Osteocyte (in vitro differentiated cells): ENCODE measurements around the gene APOC1. TPM values are rescaled to one million over a fixed set of nuclear protein-coding genes. Genes with fewer than 3 reads are reported as not detected.
A peak's percentile ranks its signal among the peaks of the same experiment; 100 is the strongest.

ENCODE experiments used
- DNase-seq: peaks from one replicate; pipeline ENCODE4 v3.0.0; 2021; ENCODE audit warnings: mixed read lengths; ENCODE audit not compliant: unreplicated experiment; ENCODE audit errors: extremely low spot score
- H3K27ac Mint-ChIP-seq: one replicate; pipeline ENCODE4 v1.8.0; 2021; ENCODE audit warnings: mild to moderate bottlenecking, mixed read lengths; ENCODE audit not compliant: unreplicated experiment
- H3K27me3 Mint-ChIP-seq: one replicate; pipeline ENCODE4 v1.8.0; 2021; ENCODE audit warnings: mixed read lengths; ENCODE audit not compliant: unreplicated experiment
- H3K36me3 Mint-ChIP-seq: one replicate; pipeline ENCODE4 v1.8.0; 2021; ENCODE audit warnings: mixed read lengths; ENCODE audit not compliant: unreplicated experiment
- H3K4me1 Mint-ChIP-seq: one replicate; pipeline ENCODE4 v1.8.0; 2021; ENCODE audit warnings: mixed read lengths; ENCODE audit not compliant: unreplicated experiment
- H3K4me3 Mint-ChIP-seq: one replicate; pipeline ENCODE4 v1.8.0; 2021; ENCODE audit warnings: mild to moderate bottlenecking, moderate library complexity, mixed read lengths; ENCODE audit not compliant: unreplicated experiment
- H3K9me3 Mint-ChIP-seq: one replicate; pipeline ENCODE4 v1.8.0; 2021; ENCODE audit warnings: mixed read lengths; ENCODE audit not compliant: unreplicated experiment
- total RNA-seq: library from RNA; stranded (reverse); gene quantifications from 2 replicates; pipeline ENCODE4 v1.2.1, GENCODE V29; 2021
- TF ChIP-seq, protein P1 (sequence below): fragments of 200-600 bp; sonication (generic); IDR thresholded peaks from 2 replicates; pipeline ENCODE4 v1.5.0; 2021; ENCODE audit warnings: antibody characterized with exemption, mild to moderate bottlenecking, moderate library complexity

The APOC1 gene
- total RNA-seq, 1 donor from 2014 or later: 3.3 TPM

DNA sequence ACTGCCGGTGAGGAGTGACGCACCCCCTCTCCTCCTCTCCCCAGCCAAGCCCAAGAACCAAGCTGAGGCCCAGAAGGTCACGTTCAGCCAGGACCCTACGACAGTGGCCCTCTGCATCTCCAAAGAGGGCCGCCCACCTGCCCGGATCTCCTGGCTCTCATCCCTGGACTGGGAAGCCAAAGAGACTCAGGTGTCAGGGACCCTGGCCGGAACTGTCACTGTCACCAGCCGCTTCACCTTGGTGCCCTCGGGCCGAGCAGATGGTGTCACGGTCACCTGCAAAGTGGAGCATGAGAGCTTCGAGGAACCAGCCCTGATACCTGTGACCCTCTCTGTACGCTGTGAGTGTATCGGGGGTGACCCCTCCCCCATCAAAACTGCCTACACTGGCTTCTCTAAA is 42.6 kb upstream of the APOC1 start:
- TF ChIP-seq, protein P1, sequence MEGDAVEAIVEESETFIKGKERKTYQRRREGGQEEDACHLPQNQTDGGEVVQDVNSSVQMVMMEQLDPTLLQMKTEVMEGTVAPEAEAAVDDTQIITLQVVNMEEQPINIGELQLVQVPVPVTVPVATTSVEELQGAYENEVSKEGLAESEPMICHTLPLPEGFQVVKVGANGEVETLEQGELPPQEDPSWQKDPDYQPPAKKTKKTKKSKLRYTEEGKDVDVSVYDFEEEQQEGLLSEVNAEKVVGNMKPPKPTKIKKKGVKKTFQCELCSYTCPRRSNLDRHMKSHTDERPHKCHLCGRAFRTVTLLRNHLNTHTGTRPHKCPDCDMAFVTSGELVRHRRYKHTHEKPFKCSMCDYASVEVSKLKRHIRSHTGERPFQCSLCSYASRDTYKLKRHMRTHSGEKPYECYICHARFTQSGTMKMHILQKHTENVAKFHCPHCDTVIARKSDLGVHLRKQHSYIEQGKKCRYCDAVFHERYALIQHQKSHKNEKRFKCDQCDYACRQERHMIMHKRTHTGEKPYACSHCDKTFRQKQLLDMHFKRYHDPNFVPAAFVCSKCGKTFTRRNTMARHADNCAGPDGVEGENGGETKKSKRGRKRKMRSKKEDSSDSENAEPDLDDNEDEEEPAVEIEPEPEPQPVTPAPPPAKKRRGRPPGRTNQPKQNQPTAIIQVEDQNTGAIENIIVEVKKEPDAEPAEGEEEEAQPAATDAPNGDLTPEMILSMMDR: no peak
- Mint-ChIP-seq H3K4me1 (peaks cover 36% of the 10 kb centered on the region), H3K4me3 (no peak overlapping the region), H3K36me3 (peaks cover 55% of the 10 kb centered on the region), H3K27ac (no peak overlapping the region), H3K9me3 (no peaks in the 10 kb centered on the region), H3K27me3 (no peaks in the 10 kb centered on the region)
- DNase-seq: no peak

DNA sequence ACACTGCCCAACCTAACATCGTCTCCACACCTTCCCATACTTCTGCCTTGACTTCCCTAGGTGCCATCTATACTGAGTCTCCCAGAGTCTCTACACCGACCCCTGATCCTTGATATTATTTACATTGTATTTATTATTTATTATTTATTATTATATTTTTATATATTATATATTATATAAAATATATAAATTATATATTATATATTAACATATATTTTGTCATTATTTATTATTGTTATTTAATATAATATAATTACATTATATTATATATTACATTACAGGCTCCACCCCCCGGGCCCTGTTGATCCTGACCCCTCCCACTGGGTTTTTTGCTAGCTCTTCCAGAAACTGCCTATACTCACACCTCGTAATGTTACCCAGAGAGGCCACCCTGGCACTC is 41.7 kb upstream of the APOC1 start:
- H3K36me3 Mint-ChIP-seq: peaks cover 51% of the 10 kb centered on the region
- no peak overlapping the region for H3K27ac Mint-ChIP-seq
- no peaks in the 10 kb centered on the region for H3K9me3 Mint-ChIP-seq
- H3K4me1 Mint-ChIP-seq: peaks cover 37% of the 10 kb centered on the region
- TF ChIP-seq, protein P1: no peak
- H3K27me3 Mint-ChIP-seq: no peaks in the 10 kb centered on the region
- no peak overlapping the region for H3K4me3 Mint-ChIP-seq
- no peak for DNase-seq

DNA sequence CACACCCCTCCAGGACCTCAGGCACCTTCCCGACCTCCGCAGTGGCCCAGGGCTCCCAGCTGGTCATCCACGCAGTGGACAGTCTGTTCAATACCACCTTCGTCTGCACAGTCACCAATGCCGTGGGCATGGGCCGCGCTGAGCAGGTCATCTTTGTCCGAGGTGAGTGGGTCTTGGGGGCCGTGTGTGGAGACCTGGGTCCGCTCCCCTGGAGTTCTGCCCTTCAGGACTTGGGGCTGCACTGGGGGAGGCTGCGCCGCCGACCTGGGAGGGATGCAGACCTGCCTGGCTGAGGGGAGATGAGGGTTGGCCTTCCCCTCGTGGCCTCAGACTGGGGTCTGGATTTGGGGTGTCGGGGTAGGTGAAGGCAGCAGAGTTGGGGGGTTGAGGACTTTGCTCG is 40.1 kb upstream of the APOC1 start:
- no peaks in the 10 kb centered on the region for H3K9me3 Mint-ChIP-seq
- DNase-seq: no peak
- H3K4me1 Mint-ChIP-seq: peaks cover 24% of the 10 kb centered on the region
- H3K36me3 Mint-ChIP-seq: peaks cover 45% of the 10 kb centered on the region
- no peak overlapping the region for H3K4me3 Mint-ChIP-seq
- no peak overlapping the region for H3K27ac Mint-ChIP-seq
- H3K27me3 Mint-ChIP-seq: no peaks in the 10 kb centered on the region
- TF ChIP-seq, protein P1: no peak

DNA sequence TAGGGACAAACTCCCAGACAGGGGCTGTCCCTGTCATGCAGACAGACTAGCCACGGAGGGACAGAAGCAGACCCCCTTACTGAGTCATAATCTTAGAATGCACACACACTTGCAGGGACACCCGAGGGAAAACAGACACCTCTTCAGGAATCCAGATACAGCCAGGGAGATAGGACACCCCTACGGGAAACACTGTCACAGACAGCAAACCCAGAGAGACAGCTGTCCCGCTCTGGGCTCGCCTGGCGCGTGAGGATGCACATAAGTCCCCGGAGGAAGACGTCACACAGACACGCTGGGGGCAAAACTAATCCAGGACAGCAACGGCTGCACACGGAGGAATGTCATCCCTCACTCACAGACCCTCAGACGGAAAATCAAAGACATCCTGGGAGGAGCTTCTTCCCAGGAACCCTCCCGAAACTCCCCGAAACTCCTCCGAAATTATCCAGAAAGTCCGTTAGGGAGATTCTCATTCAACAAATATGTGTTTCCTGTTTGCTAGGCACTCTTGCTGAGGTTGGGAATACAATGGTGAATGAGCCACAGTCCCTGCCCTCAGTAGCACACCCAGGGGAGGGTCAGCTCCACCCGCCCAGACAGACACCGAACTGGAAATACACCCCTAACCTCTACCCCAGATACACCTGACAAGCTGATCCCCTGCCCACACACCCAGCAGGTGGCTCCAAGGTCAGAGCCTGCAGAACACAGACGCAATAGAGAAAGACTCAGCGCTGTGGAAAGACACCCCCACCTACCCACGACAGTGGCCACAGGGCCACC is 38.5 kb upstream of the APOC1 start:
- H3K36me3 Mint-ChIP-seq: peaks cover 39% of the 10 kb centered on the region
- TF ChIP-seq, protein P1: no peak
- peak overlapping the region; percentile 38 for H3K27ac Mint-ChIP-seq
- DNase-seq: no peak
- H3K4me3 Mint-ChIP-seq: no peak overlapping the region
- H3K9me3 Mint-ChIP-seq: no peaks in the 10 kb centered on the region
- H3K4me1 Mint-ChIP-seq: peaks cover 22% of the 10 kb centered on the region
- no peaks in the 10 kb centered on the region for H3K27me3 Mint-ChIP-seq

DNA sequence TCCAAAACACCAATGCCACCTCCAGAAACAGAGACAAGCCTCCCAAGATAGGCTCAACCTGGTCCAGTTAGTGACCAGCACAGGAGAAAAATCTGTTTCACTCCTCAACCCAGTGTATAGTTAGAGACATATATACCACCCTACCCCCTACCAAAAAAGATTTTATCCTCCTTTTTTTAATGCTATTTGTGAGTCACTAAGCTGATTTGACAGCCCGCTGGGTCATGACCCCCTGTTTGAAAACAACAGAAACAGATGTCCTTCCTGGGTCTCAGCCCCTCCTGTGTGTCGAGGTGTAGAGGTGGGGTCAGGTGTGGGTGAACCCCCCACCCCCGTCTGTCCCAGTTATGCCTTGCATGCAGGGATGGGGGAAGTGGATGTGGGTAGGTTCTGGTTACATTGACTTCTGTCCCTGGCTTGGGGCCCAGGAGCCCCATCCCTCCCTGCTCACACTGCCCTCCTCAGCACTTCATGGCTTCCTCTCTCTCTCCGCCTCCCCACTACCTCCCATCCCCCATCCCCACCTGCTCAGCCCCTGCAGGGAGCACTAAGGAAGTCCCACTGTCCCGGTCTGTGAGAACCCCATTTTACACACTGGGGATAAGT is 37.4 kb upstream of the APOC1 start:
- Mint-ChIP-seq H3K27me3 (no peaks in the 10 kb centered on the region), H3K36me3 (peaks cover 37% of the 10 kb centered on the region), H3K4me1 (peaks cover 25% of the 10 kb centered on the region), H3K9me3 (no peaks in the 10 kb centered on the region), H3K4me3 (no peak overlapping the region), H3K27ac (no peak overlapping the region)
- DNase-seq: no peak
- TF ChIP-seq, protein P1: no peak
